HG02981 (cell line): ENCODE measurements around the gene VWA7.
"Not testable (repeated sequence)": the region's sequence is repeated elsewhere in the genome, so short reads cannot be mapped to it uniquely, and the experiment has no call there.

ENCODE experiments used
- ATAC-seq: cut with Tn5 transposase; IDR thresholded peaks from one replicate; pipeline ENCODE4 v1.9.1; 2021; ENCODE audit warnings: mild to moderate bottlenecking, moderate library complexity; ENCODE audit not compliant: unreplicated experiment

Gene VWA7

GRCh38 chr6:31801031-31801927 is 24.2 kb upstream of the VWA7 start:
- not testable (repeated sequence) for ATAC-seq

- no peak for ATAC-seq
Measured at GRCh38 chr6:31799781-31800180, 22.7 kb upstream of the VWA7 start.

GRCh38 chr6:31797588-31797987 is 20.5 kb upstream of the VWA7 start:
- ATAC-seq = no peak

- ATAC-seq = no peak
Measured at GRCh38 chr6:31796993-31797385, 19.9 kb upstream of the VWA7 start.

GRCh38 chr6:31795616-31796298 is 18.6 kb upstream of the VWA7 start, which contains the start of gene VARS1:
VARS1 (minus strand) TSS chr6:31795752; CDS start chr6:31795217, 535 bp downstream.
- ATAC-seq = peak; percentile 79

- peak; percentile 17 for ATAC-seq
Measured at GRCh38 chr6:31794866-31795615, 17.9 kb upstream of the VWA7 start.

GRCh38 chr6:31794294-31794865 is 17.3 kb upstream of the VWA7 start:
- ATAC-seq = no peak

- not testable (repeated sequence) for ATAC-seq
Measured at GRCh38 chr6:31793927-31794245, 16.8 kb upstream of the VWA7 start.

- no peak for ATAC-seq
Measured at GRCh38 chr6:31792761-31793171, 15.6 kb upstream of the VWA7 start.

- ATAC-seq = no peak
Measured at GRCh38 chr6:31792090-31792374, 14.9 kb upstream of the VWA7 start.

GRCh38 chr6:31791324-31792089 is 14.4 kb upstream of the VWA7 start:
- ATAC-seq = no peak

GRCh38 chr6:31785475-31785874 is 8.3 kb upstream of the VWA7 start:
- no peak for ATAC-seq

- ATAC-seq = no peak
Measured at GRCh38 chr6:31784098-31784925, 7.2 kb upstream of the VWA7 start.

- no peak for ATAC-seq
Measured at GRCh38 chr6:31782126-31782855, 5.2 kb upstream of the VWA7 start.

GRCh38 chr6:31781244-31782125 is 4.4 kb upstream of the VWA7 start:
- no peak for ATAC-seq

- no peak for ATAC-seq
Measured at GRCh38 chr6:31780507-31781243, 3.5 kb upstream of the VWA7 start.

- no peak for ATAC-seq
Measured at GRCh38 chr6:31779908-31780307, 2.8 kb upstream of the VWA7 start.
